A549 treated with GW870086 at 1 μM for 4 hours (cell line): Measurements from ENCODE around the gene NPIPB9. TPM values are rescaled to one million over a fixed set of nuclear protein-coding genes. Genes with fewer than 3 reads are reported as not detected.

Source experiments
- total RNA-seq: library from RNA; stranded (reverse); fragments of 200-300 nt; extraction: Qiagen RNA extraction; gene quantifications from 5 replicates; pipeline ENCODE4 v1.2.3, GENCODE V29; 2022; ENCODE audit warnings: low read depth

Gene NPIPB9
- total RNA-seq = 1.3 to 1.7 TPM (median 1.4 TPM) in 5 replicates

GRCh38 chr16:28751487-28751886 lies at the start of gene NPIPB9:
Gene NPIPB9, plus strand, starts transcription at chr16:28751787.

GRCh38 chr16:28711220-28712083 lies 40.1 kb upstream of the NPIPB9 start, which contains the start of gene EIF3C:
Gene EIF3C, plus strand, starts transcription at chr16:28711464. Its CDS starts 223 bp downstream, at chr16:28711687.

Other genes with a start within 250 kb of the NPIPB9 start
- not detected in 5 replicates for gene IL27, start 245.0 kb upstream of the NPIPB9 start, total RNA-seq
- gene NUPR1, start 212.8 kb upstream of the NPIPB9 start, total RNA-seq = 12.1 to 18.5 TPM (median 15.9 TPM) in 5 replicates
- 19.9 to 24.2 TPM (median 21.9 TPM) in 5 replicates for gene SGF29, start 197.9 kb upstream of the NPIPB9 start, total RNA-seq
- gene SULT1A2, start 154.7 kb upstream of the NPIPB9 start, total RNA-seq = 0.15 to 0.18 TPM (median 0.16 TPM) in 3 of 5 replicates, not detected in the others
- 4.7 to 6.1 TPM (median 5.4 TPM) in 5 replicates for gene SULT1A1, start 141.7 kb upstream of the NPIPB9 start, total RNA-seq
- 0.39 to 0.72 TPM (median 0.46 TPM) in 4 of 5 replicates, not detected in the other for gene NPIPB8, start 113.7 kb upstream of the NPIPB9 start, total RNA-seq
- 188 to 398 TPM (median 344 TPM) in 5 replicates for gene EIF3C, start 40.3 kb upstream of the NPIPB9 start, total RNA-seq
- gene ATXN2L, start 71.2 kb downstream of the NPIPB9 start, total RNA-seq = 88.7 to 128 TPM (median 123 TPM) in 5 replicates
- 220 to 315 TPM (median 293 TPM) in 5 replicates for gene TUFM, start 94.6 kb downstream of the NPIPB9 start, total RNA-seq
- 23.4 to 30.8 TPM (median 29.5 TPM) in 5 replicates for gene SH2B1, start 112.1 kb downstream of the NPIPB9 start, total RNA-seq
- 1.7 to 4.8 TPM (median 2.1 TPM) in 5 replicates for gene ATP2A1, start 126.7 kb downstream of the NPIPB9 start, total RNA-seq
- gene RABEP2, start 173.5 kb downstream of the NPIPB9 start, total RNA-seq = 9.0 to 10.3 TPM (median 9.6 TPM) in 5 replicates
- not detected in 5 replicates for gene CD19, start 180.2 kb downstream of the NPIPB9 start, total RNA-seq
- 18.9 to 27.3 TPM (median 25.7 TPM) in 5 replicates for gene NFATC2IP, start 199.2 kb downstream of the NPIPB9 start, total RNA-seq
- gene SPNS1, start 223.0 kb downstream of the NPIPB9 start, total RNA-seq = 54.4 to 74.8 TPM (median 72.6 TPM) in 5 replicates
- 3.1 to 5.2 TPM (median 4.2 TPM) in 5 replicates for gene LAT, start 233.3 kb downstream of the NPIPB9 start, total RNA-seq